CD14-positive monocyte (primary cell): Measurements from ENCODE around the gene ZBED1. TPM values are rescaled to one million over a fixed set of nuclear protein-coding genes. Genes with fewer than 3 reads are reported as not detected.

Experiments used
- DNase-seq, 3 donors: peaks; one replicate each; pipeline ENCODE4 v3.0.0-alpha.2; 2011 to 2022
- H2AFZ ChIP-seq: 2 replicates; pipeline ENCODE4 v1.6.0; 2012; ENCODE audit warnings: mild to moderate bottlenecking, low read depth, low read length, inconsistent platforms; ENCODE audit not compliant: insufficient read depth, poor library complexity, severe bottlenecking
- H3K27ac ChIP-seq, 2 donors: 1 replicate in 1 of 2; 2 replicates in 1 of 2; pipeline ENCODE4 v1.5.1; 2012 to 2013; ENCODE audit warnings: low read length in 2 of 2, control low read depth in 1 of 2, inconsistent platforms in 1 of 2, low read depth in 1 of 2, mild to moderate bottlenecking in 1 of 2
- H3K27me3 ChIP-seq, 2 donors: one replicate each; pipeline versions ENCODE4 v1.6.0 to v1.6.1; 2011 to 2013; ENCODE audit warnings: low read length in 2 of 2; ENCODE audit not compliant: control insufficient read depth in 2 of 2, insufficient read depth in 2 of 2
- H3K36me3 ChIP-seq, 2 donors: replicated peaks in 1 of 2; 1 replicate in 1 of 2; 2 replicates in 1 of 2; pipeline versions ENCODE4 v1.5.1 to v1.6.1; 2012 to 2013; ENCODE audit warnings: low read length in 2 of 2, control low read depth in 1 of 2, inconsistent platforms in 1 of 2, mild to moderate bottlenecking in 1 of 2; ENCODE audit not compliant: insufficient read depth in 2 of 2, control insufficient read depth in 1 of 2
- H3K4me1 ChIP-seq, 2 donors: 1 replicate in 1 of 2; 2 replicates in 1 of 2; pipeline versions ENCODE4 v1.5.1 to v1.6.1; 2012 to 2013; ENCODE audit warnings: low read length in 2 of 2, control low read depth in 1 of 2, inconsistent platforms in 1 of 2, mild to moderate bottlenecking in 1 of 2, moderate library complexity in 1 of 2; ENCODE audit not compliant: insufficient read depth in 2 of 2, control insufficient read depth in 1 of 2
- H3K4me2 ChIP-seq: replicated peaks from 2 replicates; pipeline ENCODE3; 2012; ENCODE audit warnings: low read length, moderate library complexity, mild to moderate bottlenecking; ENCODE audit not compliant: poor library complexity, severe bottlenecking; ENCODE audit errors: extremely low read depth
- H3K4me3 ChIP-seq, 3 experiments: fragments of 200-600 bp in 1 of 3; sonication (generic) in 1 of 3; replicated peaks in 1 of 3; 1 replicate in 2 of 3; 2 replicates in 1 of 3; pipeline ENCODE4 v1.5.1; 2011 to 2013; ENCODE audit warnings: low read length in 3 of 3, mild to moderate bottlenecking in 3 of 3, control low read depth in 2 of 3, low read depth in 2 of 3, inconsistent platforms in 1 of 3, moderate library complexity in 1 of 3
- H3K79me2 ChIP-seq: 2 replicates; pipeline ENCODE4 v1.6.0; 2012; ENCODE audit warnings: mild to moderate bottlenecking, control low read depth, inconsistent platforms, low read length, moderate library complexity; ENCODE audit not compliant: insufficient read depth
- H3K9ac ChIP-seq: 2 replicates; pipeline ENCODE4 v1.6.0; 2017; ENCODE audit warnings: low read length, mild to moderate bottlenecking; ENCODE audit not compliant: insufficient read depth, poor library complexity, severe bottlenecking
- H3K9me3 ChIP-seq, 2 donors: replicated peaks in 1 of 2; 1 replicate in 1 of 2; 2 replicates in 1 of 2; pipeline versions ENCODE4 v1.5.1 to v1.6.1; 2012 to 2013; ENCODE audit warnings: low read length in 2 of 2, control low read depth in 1 of 2; ENCODE audit not compliant: control insufficient read depth in 1 of 2, insufficient read depth in 1 of 2
- H4K20me1 ChIP-seq: 2 replicates; pipeline ENCODE4 v1.6.0; 2012; ENCODE audit warnings: mild to moderate bottlenecking, low read length, control low read depth, moderate library complexity; ENCODE audit not compliant: insufficient read depth
- H3K27ac Mint-ChIP-seq, 7 donors: one replicate each; pipeline ENCODE4 v1.8.0; 2020; ENCODE audit warnings: mild to moderate bottlenecking in 7 of 7, mixed read lengths in 7 of 7, moderate library complexity in 6 of 7, inconsistent platforms in 2 of 7
- H3K27me3 Mint-ChIP-seq, 3 donors: one replicate each; pipeline ENCODE4 v1.8.0; 2021 to 2022; ENCODE audit warnings: low read depth in 3 of 3, mild to moderate bottlenecking in 3 of 3, mixed read lengths in 3 of 3, moderate library complexity in 3 of 3, inconsistent platforms in 1 of 3
- H3K36me3 Mint-ChIP-seq, 2 donors: one replicate each; pipeline ENCODE4 v1.8.0; 2020; ENCODE audit warnings: mixed read lengths in 2 of 2, inconsistent platforms in 1 of 2, mild to moderate bottlenecking in 1 of 2
- H3K4me1 Mint-ChIP-seq: one replicate; pipeline ENCODE4 v1.8.0; 2020; ENCODE audit warnings: mild to moderate bottlenecking, mixed read lengths
- H3K4me3 Mint-ChIP-seq, 2 donors: one replicate each; pipeline ENCODE4 v1.8.0; 2020; ENCODE audit warnings: mild to moderate bottlenecking in 2 of 2, mixed read lengths in 2 of 2, moderate library complexity in 1 of 2
- H3K9me3 Mint-ChIP-seq, 7 donors: one replicate each; pipeline ENCODE4 v1.8.0; 2020 to 2022; ENCODE audit warnings: mixed read lengths in 7 of 7, mild to moderate bottlenecking in 6 of 7, moderate library complexity in 6 of 7, inconsistent platforms in 2 of 7
- WGBS: methylation state at CpG from one replicate; pipeline ENCODE4 v1.1.5; 2013; ENCODE audit warnings: missing lambda C conversion rate; ENCODE audit not compliant: insufficient coverage; 5-methylcytosine and 5-hydroxymethylcytosine counted together
- intact Hi-C, 2 donors: fragments of 100-400 bp; cut with micrococcal nuclease; formaldehyde crosslinking; loops; one replicate each; pipeline versions ENCODE4 v1.15.0 to v1.15.1; 2023
- polyA plus RNA-seq, 3 donors: library from polyadenylated mRNA; depleted of rRNA in 1 of 3; unstranded in 2 of 3; stranded (reverse) in 1 of 3; fragments of 300-500 nt in 2 of 3; fragments of >200 nt in 1 of 3; fragmentation: Illumina TruSeq in 2 of 3; gene quantifications; 1 replicate in 2 of 3; 2 replicates in 1 of 3; pipeline ENCODE4 v1.2.3, GENCODE V29; 2012 to 2021
- TF ChIP-seq, protein P1 (sequence below): fragments of 200-600 bp; IDR thresholded peaks from one replicate; pipeline ENCODE4 v1.8.0; 2022; ENCODE audit warnings: antibody characterized with exemption, mild to moderate bottlenecking

The ZBED1 gene
- polyA plus RNA-seq, 3 donors = 13.9 to 32.1 (median 23.1) TPM

DNA sequence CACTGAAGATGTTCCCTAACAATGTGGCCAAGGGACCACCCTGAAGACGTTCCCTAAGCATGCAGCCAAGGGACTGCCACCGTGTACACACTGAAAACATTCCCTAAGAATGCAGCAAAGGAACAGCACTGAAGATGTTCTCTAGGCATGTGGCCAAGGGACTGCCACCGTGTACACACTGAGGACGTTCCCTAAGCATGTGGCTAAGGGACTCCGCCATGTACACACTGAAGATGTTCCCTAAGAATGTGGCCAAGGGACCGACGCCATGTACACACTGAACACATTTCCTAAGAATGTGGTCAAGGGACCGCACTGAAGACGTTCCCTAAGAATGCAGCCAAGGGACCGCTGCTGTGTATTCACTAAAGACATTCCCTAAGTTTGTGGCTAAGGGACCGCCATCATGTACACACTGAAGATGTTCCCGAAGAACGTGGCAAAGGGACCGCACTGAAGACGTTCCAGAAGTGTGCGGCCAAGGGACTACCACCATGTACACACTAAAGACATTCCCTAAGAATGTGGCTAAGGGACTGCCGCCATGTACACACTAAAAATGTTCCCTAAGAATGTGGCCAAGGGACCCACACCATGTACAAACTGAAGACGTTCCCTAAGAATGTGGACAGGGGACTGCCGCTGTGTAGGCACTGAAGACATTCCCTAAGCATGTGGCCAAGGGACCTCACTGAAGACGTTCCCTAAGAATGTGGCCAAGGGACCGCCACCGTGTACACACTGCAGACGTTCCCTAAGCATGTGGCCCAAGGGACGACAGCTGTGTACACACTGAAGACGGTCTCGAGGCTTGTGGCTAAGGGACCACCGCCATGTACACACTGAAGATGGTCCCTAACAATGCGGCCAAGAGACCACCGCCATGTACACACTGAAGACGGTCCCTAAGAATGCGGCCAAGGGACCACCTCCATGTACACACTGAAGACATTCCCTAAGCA is 54.8 kb downstream of the ZBED1 start:
- Mint-ChIP-seq H3K9me3 (peaks cover 3 to 13% (median 8%) of the 10 kb centered on the region in 7 donors), H3K36me3 (peaks cover 6 to 20% of the 10 kb centered on the region in 2 donors), H3K4me1 (peaks cover 1% of the 10 kb centered on the region), H3K27ac (no peak overlapping the region), H3K27me3 (peaks cover 0 to 2% (median 0%) of the 10 kb centered on the region in 3 donors), H3K4me3 (no peak overlapping the region)
- intact Hi-C loops = no loop called here
- Histone ChIP-seq H3K36me3 (peaks cover 3 to 17% of the 10 kb centered on the region in 2 donors), H3K27ac (no peak overlapping the region), H3K9me3 (peaks cover 13 to 16% of the 10 kb centered on the region in 2 donors), H3K79me2 (peaks cover 5% of the 10 kb centered on the region), H3K4me1 (no peaks in the 10 kb centered on the region), H3K4me2 (no peak overlapping the region), H4K20me1 (peaks cover 41% of the 10 kb centered on the region), H3K9ac (no peak overlapping the region), H3K4me3 (no peak overlapping the region), H2AFZ (no peak overlapping the region), H3K27me3 (no peaks in the 10 kb centered on the region)
- DNase-seq = no peak
- TF ChIP-seq, protein P1, sequence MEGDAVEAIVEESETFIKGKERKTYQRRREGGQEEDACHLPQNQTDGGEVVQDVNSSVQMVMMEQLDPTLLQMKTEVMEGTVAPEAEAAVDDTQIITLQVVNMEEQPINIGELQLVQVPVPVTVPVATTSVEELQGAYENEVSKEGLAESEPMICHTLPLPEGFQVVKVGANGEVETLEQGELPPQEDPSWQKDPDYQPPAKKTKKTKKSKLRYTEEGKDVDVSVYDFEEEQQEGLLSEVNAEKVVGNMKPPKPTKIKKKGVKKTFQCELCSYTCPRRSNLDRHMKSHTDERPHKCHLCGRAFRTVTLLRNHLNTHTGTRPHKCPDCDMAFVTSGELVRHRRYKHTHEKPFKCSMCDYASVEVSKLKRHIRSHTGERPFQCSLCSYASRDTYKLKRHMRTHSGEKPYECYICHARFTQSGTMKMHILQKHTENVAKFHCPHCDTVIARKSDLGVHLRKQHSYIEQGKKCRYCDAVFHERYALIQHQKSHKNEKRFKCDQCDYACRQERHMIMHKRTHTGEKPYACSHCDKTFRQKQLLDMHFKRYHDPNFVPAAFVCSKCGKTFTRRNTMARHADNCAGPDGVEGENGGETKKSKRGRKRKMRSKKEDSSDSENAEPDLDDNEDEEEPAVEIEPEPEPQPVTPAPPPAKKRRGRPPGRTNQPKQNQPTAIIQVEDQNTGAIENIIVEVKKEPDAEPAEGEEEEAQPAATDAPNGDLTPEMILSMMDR = no peak
- WGBS = 98% methylated on average over 30 of the region's 31 CpGs

DNA sequence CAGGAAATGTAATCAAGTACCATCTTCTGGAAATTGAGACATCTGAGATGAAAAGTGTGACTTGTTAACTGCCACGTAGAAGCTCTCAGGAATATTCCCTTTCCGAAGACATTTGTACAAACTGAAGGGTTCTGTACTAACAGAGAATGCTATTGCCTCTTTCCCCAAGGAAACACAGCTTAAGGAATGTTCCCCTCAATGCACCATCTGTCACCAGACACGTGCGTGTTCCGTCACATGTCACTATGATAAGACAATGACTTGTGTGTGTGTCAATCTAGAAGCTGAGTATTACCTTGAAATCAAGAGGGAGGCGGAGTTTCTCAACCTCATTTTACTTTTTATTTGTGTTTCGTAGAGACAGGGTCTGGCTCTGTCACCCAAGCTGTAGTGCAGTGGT is 58.1 kb downstream of the ZBED1 start:
- no peaks in the 10 kb centered on the region for H3K4me1 Mint-ChIP-seq
- H4K20me1 ChIP-seq = peaks cover 37% of the 10 kb centered on the region
- intact Hi-C loops = no loop called here
- no peaks in the 10 kb centered on the region for H3K4me1 ChIP-seq
- H3K9me3 ChIP-seq = peaks cover 12 to 15% of the 10 kb centered on the region in 2 donors
- H3K79me2 ChIP-seq = peaks cover 5% of the 10 kb centered on the region
- no peak overlapping the region for H3K4me3 ChIP-seq
- TF ChIP-seq, protein P1 = no peak
- no peak for DNase-seq
- no peak overlapping the region for H2AFZ ChIP-seq
- no peak overlapping the region for H3K27ac ChIP-seq
- H3K36me3 Mint-ChIP-seq = peaks cover 20 to 39% of the 10 kb centered on the region in 2 donors
- H3K9ac ChIP-seq = no peak overlapping the region
- peaks cover 3 to 13% (median 6%) of the 10 kb centered on the region in 7 donors for H3K9me3 Mint-ChIP-seq
- peaks cover 5 to 30% of the 10 kb centered on the region in 2 donors for H3K36me3 ChIP-seq
- H3K4me2 ChIP-seq = no peak overlapping the region
- no peaks in the 10 kb centered on the region for H3K27me3 Mint-ChIP-seq
- no peaks in the 10 kb centered on the region for H3K27me3 ChIP-seq
- WGBS = 100% methylated on average over 1 of the region's 7 CpGs
- no peak overlapping the region for H3K27ac Mint-ChIP-seq
- no peak overlapping the region for H3K4me3 Mint-ChIP-seq
